Measurements from ENCODE around the gene IQCC.

IQCC gene

DNA sequence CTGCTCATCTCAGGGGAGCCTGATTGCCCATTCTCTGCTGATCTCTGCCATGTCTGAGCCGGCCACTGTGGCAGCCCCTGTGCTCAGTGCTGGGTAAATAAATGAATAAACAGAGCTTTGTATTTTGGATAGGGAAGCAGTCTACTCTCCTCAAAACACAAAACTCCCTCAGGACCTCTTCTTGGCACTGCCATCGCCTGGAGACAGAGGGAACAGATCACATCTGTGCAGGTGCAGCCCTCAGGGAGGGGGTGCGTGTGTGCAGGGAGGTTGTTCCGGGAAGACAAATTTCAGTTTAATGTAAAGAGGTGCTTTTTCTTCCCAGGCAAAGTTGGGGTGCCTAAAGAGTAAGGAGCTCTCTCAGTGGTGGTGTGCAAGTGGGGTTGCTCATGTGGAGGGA, 33.9 kb downstream of the IQCC start:
- no peaks in the 10 kb centered on the region for H3K4me1 ChIP-seq (ENCODE audit: control insufficient read depth, insufficient read depth, low read length)
- H3K4me3 ChIP-seq (ENCODE audit: low read depth, low read length) = peak overlapping the region; percentile 92

DNA sequence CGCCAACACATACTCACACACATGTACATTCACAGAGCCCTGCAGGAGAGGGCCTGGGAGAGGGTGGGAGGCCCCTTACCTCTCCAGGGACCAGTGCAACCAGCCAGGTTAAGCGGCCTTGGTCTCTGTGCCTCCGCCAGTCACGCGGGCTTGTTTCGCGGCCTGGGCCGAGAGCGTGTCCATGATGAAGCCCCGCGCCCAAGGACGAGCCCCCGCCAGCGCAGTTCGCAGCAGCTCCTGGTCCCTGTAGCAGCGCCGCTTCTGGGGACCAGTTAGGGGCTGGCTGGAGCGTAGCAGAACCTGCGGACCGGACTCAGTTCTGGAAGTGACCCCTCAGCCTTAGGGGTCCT, 34.3 kb downstream of the IQCC start:
- peaks cover under 1% of the 10 kb centered on the region for H3K36me3 ChIP-seq (ENCODE audit: control insufficient read depth, insufficient read depth, low read length)
- peak overlapping the region; percentile 92 for H3K4me3 ChIP-seq (ENCODE audit: low read depth, low read length)
- H3K9me3 ChIP-seq (ENCODE audit: control insufficient read depth, insufficient read depth, low read length) = no peaks in the 10 kb centered on the region
- no peaks in the 10 kb centered on the region for H3K4me1 ChIP-seq (ENCODE audit: control insufficient read depth, insufficient read depth, low read length)
- peak overlapping the region; percentile 77 for H3K9ac ChIP-seq (ENCODE audit: low read depth, low read length)
- no peaks in the 10 kb centered on the region for H3K27me3 ChIP-seq (ENCODE audit: control insufficient read depth, insufficient read depth, low read length)

More for the DNA sequence above, 33.9 kb downstream of the IQCC start:
- Histone ChIP-seq H3K9ac (ENCODE audit: low read depth, low read length) (peak overlapping the region; percentile 77), H3K27me3 (ENCODE audit: control insufficient read depth, insufficient read depth, low read length) (no peaks in the 10 kb centered on the region), H3K36me3 (ENCODE audit: control insufficient read depth, insufficient read depth, low read length) (peaks cover 5% of the 10 kb centered on the region), H3K9me3 (ENCODE audit: control insufficient read depth, insufficient read depth, low read length) (no peaks in the 10 kb centered on the region)

DNA sequence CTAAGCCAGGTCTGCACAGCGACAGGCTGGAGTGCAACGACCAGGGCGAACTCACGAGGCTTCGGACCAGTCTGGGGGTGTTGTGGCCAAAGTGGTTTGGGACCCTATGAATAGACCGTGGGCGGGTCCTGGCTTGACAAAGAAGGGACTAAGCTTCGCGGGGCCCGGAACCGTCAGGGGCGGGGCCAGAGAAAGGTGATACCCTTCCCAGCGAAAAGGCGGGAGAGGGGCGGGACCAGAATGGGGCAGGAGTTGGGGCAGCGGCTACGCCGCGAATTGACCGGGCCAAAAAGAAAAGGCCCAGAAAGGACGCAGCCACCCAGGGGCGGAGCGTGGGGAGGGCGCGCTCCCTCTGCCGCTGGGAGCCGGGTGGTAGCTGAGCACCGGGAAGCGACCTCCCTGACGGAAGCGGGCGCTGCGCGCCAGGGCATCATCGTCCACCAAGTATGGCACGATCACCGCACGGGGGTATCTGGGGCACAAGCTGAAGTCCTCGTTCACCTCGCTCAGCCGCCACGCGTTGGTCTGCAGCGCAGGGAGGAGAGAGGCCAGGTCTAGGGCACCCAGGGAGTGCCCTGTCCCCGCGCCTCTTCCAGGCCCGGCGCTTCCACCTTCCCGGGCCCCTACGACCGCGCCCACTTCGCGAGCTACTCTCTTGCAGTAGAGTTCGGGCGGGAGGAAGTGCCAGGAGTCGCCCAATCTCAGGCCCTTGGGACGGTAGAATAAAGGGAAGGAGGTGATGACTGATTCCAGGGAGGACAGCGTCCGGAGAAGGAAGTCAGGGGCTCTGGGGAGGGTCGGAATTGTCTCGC, 34.9 kb downstream of the IQCC start:
- Histone ChIP-seq H3K9me3 (ENCODE audit: control insufficient read depth, insufficient read depth, low read length) (no peaks in the 10 kb centered on the region), H3K4me1 (ENCODE audit: control insufficient read depth, insufficient read depth, low read length) (no peaks in the 10 kb centered on the region), H3K4me3 (ENCODE audit: low read depth, low read length) (peak overlapping the region; percentile 92), H3K27me3 (ENCODE audit: control insufficient read depth, insufficient read depth, low read length) (no peaks in the 10 kb centered on the region), H3K9ac (ENCODE audit: low read depth, low read length) (peak overlapping the region; percentile 77), H3K36me3 (ENCODE audit: control insufficient read depth, insufficient read depth, low read length) (no peaks in the 10 kb centered on the region)

DNA sequence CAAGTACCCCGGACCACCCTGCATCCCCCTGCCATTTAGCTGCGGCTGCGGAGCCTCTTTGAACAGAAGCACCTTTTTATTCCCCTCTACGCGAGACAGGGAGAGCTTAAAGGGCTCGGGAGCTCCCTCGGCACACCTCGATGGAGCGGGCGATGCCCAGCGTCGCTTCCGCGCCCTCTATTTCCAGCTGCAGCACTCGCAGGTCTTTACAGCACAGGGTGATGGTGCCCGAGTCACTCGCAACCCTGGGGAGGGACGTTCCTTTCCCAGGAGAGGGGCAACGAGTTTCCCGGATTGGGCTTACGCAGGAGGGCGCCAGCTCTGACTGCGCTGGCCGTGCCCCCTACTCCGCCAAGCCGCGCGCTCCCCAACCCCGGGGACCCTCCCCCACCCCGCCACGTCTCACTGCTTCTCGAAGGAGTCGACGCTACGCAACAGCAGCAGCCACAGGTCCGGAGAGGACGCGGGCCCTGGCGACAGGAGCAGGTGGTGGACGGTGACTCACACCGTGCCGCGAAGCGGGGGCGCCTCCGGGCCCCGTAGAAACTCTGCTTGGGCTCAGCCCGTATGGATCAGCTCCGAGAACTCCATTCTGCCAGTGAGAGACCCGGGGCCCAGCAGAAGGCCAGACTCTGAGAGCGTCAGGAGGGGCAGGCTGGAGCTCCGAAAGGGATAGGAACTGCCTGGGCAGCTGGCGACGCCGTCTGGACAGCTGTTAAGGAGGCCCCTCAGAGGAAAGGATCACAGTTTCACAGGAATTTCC, 35.7 kb downstream of the IQCC start:
- Histone ChIP-seq H3K9ac (ENCODE audit: low read depth, low read length) (peak overlapping the region; percentile 70), H3K9me3 (ENCODE audit: control insufficient read depth, insufficient read depth, low read length) (no peaks in the 10 kb centered on the region), H3K4me3 (ENCODE audit: low read depth, low read length) (peak overlapping the region; percentile 92), H3K27me3 (ENCODE audit: control insufficient read depth, insufficient read depth, low read length) (no peaks in the 10 kb centered on the region), H3K4me1 (ENCODE audit: control insufficient read depth, insufficient read depth, low read length) (no peaks in the 10 kb centered on the region), H3K36me3 (ENCODE audit: control insufficient read depth, insufficient read depth, low read length) (no peaks in the 10 kb centered on the region)

DNA sequence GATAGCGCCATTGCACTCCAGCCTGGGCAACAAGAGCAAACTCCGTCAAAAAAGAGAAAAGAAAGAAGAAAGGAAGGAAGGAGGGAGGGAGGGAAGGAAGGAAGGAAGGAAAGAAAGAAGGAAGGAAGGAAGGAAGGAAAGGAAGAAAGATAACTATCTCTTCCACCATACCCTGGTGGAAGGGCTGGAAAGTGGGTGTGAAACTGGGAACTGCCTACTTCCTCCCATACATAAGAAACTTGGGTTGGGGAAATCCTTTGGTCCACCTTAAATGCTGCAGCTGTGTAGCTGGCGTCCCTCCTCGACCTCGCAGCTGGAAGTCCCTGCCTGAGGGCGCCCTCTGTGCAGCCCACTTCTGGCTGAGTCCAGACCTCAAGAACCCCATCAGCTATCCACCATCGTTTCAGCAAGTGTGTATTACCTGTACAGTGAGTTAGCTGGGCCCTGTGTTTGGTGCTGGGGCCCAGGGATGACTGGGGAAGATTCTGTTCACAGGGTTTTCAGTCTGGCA, 36.9 kb downstream of the IQCC start:
- Histone ChIP-seq H3K27me3 (ENCODE audit: control insufficient read depth, insufficient read depth, low read length) (no peaks in the 10 kb centered on the region), H3K9ac (ENCODE audit: low read depth, low read length) (no peak overlapping the region), H3K4me1 (ENCODE audit: control insufficient read depth, insufficient read depth, low read length) (no peaks in the 10 kb centered on the region), H3K36me3 (ENCODE audit: control insufficient read depth, insufficient read depth, low read length) (no peaks in the 10 kb centered on the region), H3K4me3 (ENCODE audit: low read depth, low read length) (peak overlapping the region; percentile 11), H3K9me3 (ENCODE audit: control insufficient read depth, insufficient read depth, low read length) (no peaks in the 10 kb centered on the region)

DNA sequence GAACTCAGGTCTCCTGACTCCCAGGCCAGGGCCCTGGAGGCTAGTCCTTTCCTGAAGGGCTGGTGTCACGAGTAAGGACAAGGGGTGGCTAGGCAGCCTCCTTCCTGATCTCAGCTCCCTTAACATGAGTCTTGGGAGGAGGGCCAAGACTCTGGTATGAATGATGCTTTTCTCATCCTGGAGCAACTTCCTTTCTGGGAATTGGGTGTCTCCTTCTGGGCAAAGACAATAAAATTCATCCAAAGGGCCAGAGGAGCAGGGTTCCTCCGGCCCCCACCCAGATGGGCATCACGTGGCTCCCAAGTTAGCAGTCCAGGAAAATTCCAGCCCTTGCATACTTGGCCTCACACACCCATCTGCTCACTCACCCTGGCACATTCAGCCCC, 41.4 kb downstream of the IQCC start, which contains the start of gene FAM167B:
FAM167B (plus strand) TSS at position 335 of the 386 bp plus-strand sequence. CDS start 200 bp downstream, outside the sequence.
- Histone ChIP-seq H3K9me3 (ENCODE audit: control insufficient read depth, insufficient read depth, low read length) (no peaks in the 10 kb centered on the region), H3K4me1 (ENCODE audit: control insufficient read depth, insufficient read depth, low read length) (no peaks in the 10 kb centered on the region), H3K4me3 (ENCODE audit: low read depth, low read length) (no peak within 1 kb of the TSS), H3K36me3 (ENCODE audit: control insufficient read depth, insufficient read depth, low read length) (no peaks in the 10 kb centered on the region), H3K27me3 (ENCODE audit: control insufficient read depth, insufficient read depth, low read length) (no peaks in the 10 kb centered on the region), H3K9ac (ENCODE audit: low read depth, low read length) (no peak within 1 kb of the TSS)

DNA sequence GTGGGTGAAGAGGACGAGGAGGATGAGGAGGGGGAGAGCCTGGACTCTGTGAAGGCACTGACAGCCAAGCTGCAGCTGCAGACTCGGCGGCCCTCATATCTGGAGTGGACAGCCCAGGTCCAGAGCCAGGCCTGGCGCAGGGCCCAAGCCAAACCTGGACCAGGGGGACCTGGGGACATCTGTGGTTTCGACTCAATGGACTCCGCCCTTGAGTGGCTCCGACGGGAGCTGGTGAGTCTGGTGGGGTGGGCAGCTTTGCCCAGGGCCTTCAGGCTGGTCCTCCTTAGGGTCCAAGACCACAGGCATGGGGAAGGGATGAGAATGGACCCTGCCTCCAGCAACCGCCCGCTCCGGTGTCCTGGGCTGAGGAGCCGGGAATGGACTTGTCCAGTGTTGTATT, 42.0 kb downstream of the IQCC start:
- H3K4me1 ChIP-seq (ENCODE audit: control insufficient read depth, insufficient read depth, low read length) = no peaks in the 10 kb centered on the region
- H3K9me3 ChIP-seq (ENCODE audit: control insufficient read depth, insufficient read depth, low read length) = no peaks in the 10 kb centered on the region
- no peaks in the 10 kb centered on the region for H3K36me3 ChIP-seq (ENCODE audit: control insufficient read depth, insufficient read depth, low read length)
- no peak overlapping the region for H3K4me3 ChIP-seq (ENCODE audit: low read depth, low read length)
- H3K9ac ChIP-seq (ENCODE audit: low read depth, low read length) = no peak overlapping the region
- H3K27me3 ChIP-seq (ENCODE audit: control insufficient read depth, insufficient read depth, low read length) = no peaks in the 10 kb centered on the region

DNA sequence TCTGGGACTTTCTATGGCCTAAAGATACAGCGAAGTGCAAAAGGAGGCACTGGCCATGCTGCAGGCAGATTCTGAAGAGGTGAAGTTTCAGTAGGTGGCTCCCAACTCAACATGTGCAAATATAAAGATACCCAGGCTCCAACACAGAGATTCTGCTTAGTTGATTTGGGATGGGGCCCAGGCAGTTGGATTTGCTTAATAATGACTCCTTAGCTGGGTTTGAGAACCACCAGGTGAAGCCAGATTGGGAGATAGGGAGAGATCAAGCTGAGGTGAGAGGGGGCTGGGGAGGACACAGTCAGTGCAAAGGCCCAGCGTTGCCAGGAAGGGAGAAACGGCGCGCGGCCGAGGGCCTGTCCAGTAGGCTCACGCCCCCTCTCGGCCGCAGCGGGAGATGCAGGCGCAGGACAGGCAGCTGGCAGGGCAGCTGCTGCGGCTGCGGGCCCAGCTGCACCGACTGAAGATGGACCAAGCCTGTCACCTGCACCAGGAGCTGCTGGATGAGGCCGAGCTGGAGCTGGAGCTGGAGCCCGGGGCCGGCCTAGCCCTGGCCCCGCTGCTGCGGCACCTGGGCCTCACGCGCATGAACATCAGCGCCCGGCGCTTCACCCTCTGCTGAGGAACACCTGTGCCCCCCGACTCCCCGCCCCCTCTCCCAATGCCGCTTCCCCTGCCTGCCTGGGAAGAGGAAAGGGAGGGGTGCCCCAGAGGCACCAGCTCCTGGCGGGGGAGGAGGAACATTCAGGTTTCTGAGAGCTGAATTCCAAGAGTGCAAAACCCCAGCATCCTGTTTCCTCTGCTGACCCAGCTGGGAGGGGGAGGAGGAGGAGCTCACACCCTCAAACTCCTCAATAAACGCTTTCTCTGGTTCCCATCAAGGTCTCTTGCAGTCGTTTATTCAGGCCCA, 42.8 kb downstream of the IQCC start:
- no peaks in the 10 kb centered on the region for H3K27me3 ChIP-seq (ENCODE audit: control insufficient read depth, insufficient read depth, low read length)
- H3K4me3 ChIP-seq (ENCODE audit: low read depth, low read length) = peak overlapping the region; percentile 49
- H3K4me1 ChIP-seq (ENCODE audit: control insufficient read depth, insufficient read depth, low read length) = no peaks in the 10 kb centered on the region
- H3K9me3 ChIP-seq (ENCODE audit: control insufficient read depth, insufficient read depth, low read length) = no peaks in the 10 kb centered on the region
- no peaks in the 10 kb centered on the region for H3K36me3 ChIP-seq (ENCODE audit: control insufficient read depth, insufficient read depth, low read length)
- no peak overlapping the region for H3K9ac ChIP-seq (ENCODE audit: low read depth, low read length)

DNA sequence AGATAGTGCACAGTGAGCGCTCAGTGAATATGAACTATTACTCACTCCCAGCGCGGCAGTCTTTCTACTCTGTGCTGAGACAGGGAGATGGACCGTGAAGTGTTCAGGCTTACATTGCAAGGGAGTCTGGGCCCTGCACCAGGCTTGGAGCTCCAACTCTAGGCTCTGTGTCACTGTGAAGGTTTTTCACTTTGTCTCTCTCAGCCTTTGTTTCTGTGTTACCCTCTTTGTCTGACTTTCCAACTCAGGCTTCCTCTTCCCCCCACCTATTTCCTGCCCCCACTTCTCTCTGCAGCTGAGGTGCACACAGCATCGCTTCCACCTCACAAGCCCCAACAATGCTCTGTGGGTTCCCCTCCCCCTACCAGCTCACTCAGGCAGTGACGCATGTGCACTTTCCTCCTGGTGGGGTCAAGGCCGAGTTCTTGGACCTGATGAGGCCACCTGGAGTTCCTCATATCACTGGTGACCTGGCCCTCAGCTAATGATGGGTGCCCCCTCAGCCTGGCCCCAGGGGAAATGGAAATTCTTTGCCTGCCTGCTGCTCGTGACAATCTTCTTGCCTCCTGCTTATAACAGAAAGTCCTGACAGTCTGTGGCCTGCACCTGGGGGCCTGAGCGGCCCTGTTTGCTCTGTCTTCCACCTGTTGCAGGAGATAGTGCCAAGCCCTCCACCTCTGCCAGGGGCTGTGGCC, 44.5 kb downstream of the IQCC start:
- Histone ChIP-seq H3K36me3 (ENCODE audit: control insufficient read depth, insufficient read depth, low read length) (no peaks in the 10 kb centered on the region), H3K27me3 (ENCODE audit: control insufficient read depth, insufficient read depth, low read length) (no peaks in the 10 kb centered on the region), H3K4me1 (ENCODE audit: control insufficient read depth, insufficient read depth, low read length) (no peaks in the 10 kb centered on the region), H3K4me3 (ENCODE audit: low read depth, low read length) (no peak overlapping the region), H3K9me3 (ENCODE audit: control insufficient read depth, insufficient read depth, low read length) (no peaks in the 10 kb centered on the region), H3K9ac (ENCODE audit: low read depth, low read length) (no peak overlapping the region)

DNA sequence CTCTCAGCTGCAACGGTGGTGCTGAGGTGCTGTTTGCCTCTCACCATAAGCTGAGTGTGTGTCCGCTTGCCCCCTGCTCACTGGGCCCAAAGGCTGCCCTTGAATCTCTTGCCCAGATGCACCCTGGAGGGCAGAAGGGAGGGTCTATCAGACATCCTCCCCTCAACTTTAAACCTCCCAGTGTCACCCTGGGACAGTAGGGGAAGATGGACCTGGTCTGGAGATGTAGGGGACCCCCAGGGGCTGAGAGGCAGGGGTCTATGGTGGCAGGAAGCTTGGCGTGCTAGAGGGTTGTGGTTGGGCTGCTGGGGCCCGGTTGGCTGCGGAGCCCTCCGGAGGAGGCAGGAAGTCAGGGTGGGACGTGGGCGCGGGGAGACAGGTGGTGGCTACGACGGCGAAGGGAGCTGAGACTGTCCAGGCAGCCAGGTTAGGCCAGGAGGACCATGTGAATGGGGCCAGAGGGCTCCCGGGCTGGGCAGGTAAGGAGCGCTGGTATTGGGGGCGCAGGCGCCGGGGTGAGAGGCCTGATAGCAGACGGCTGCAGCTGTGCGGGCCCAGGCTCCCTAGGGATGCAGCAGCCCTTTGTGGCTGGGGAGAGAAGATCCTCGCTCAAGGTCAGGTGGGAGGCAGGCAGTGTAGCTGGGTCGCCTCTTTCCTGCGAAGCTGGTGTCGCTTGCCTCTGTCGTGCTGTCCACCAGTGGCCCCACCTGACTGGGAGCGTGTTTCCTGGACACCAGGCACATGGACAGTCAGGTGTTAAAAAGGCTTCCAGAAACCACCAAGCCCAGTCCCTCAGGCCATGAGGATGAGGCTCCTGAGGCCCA, 45.6 kb downstream of the IQCC start, which contains the start of gene LCK:
LCK (plus strand) TSS at position 373 of the 824 bp plus-strand sequence. CDS start 23,065 bp downstream, outside the sequence.
- no peaks in the 10 kb centered on the region for H3K27me3 ChIP-seq (ENCODE audit: control insufficient read depth, insufficient read depth, low read length)
- no peak within 1 kb of the TSS for H3K9ac ChIP-seq (ENCODE audit: low read depth, low read length)
- no peaks in the 10 kb centered on the region for H3K9me3 ChIP-seq (ENCODE audit: control insufficient read depth, insufficient read depth, low read length)
- no peaks in the 10 kb centered on the region for H3K4me1 ChIP-seq (ENCODE audit: control insufficient read depth, insufficient read depth, low read length)
- H3K36me3 ChIP-seq (ENCODE audit: control insufficient read depth, insufficient read depth, low read length) = no peaks in the 10 kb centered on the region
- H3K4me3 ChIP-seq (ENCODE audit: low read depth, low read length) = no peak within 1 kb of the TSS
